Frontal cortex (tissue), 4 donors: ENCODE results near the gene ARHGEF40. TPM values are rescaled to one million over a fixed set of nuclear protein-coding genes. Genes with fewer than 3 reads are reported as not detected.

Experiments
- DNase-seq, 2 donors: peaks; one replicate each; pipeline ENCODE4 v3.0.0; 2012; ENCODE audit warnings: low spot score in 2 of 2
- FAIRE-seq: peaks from 2 replicates; lab custom pipeline; 2012; peaks lifted over from hg19 to GRCh38; lab: Jason Lieb, UNC
- total RNA-seq: library from RNA; depleted of rRNA; stranded (reverse); fragments of >200 nt; gene quantifications from one replicate; pipeline ENCODE4 v1.2.3, GENCODE V29; 2014
- donor health status: control.
- donor health status: control.
- donor health status: control.

ARHGEF40 gene
- total RNA-seq, 1 donor from 2014 or later, result 11.4 TPM

GRCh38 chr14:21074398-21075272 lies 4.5 kb downstream of the ARHGEF40 start:
- FAIRE-seq, result no peak
- DNase-seq, result peak; percentile 10 to 17

GRCh38 chr14:21075719-21076437 lies 5.8 kb downstream of the ARHGEF40 start:
- FAIRE-seq (no peak), DNase-seq (no peak)

GRCh38 chr14:21077672-21078071 lies 7.6 kb downstream of the ARHGEF40 start:
- FAIRE-seq (no peak), DNase-seq (no peak)

GRCh38 chr14:21078287-21078686 lies 8.2 kb downstream of the ARHGEF40 start:
- FAIRE-seq, result no peak

GRCh38 chr14:21078726-21079125 lies 8.6 kb downstream of the ARHGEF40 start:
- no peak for FAIRE-seq
- no peak for DNase-seq

More at GRCh38 chr14:21078287-21078686, 8.2 kb downstream of the ARHGEF40 start:
- DNase-seq, result peak; percentile 35 to 59

GRCh38 chr14:21081521-21082142 lies 11.5 kb downstream of the ARHGEF40 start:
- DNase-seq (no peak), FAIRE-seq (no peak)

- DNase-seq (no peak), FAIRE-seq (no peak)
These were observed 13.6 kb downstream of the ARHGEF40 start for GRCh38 chr14:21083565-21084325.

GRCh38 chr14:21084396-21084795 lies 14.3 kb downstream of the ARHGEF40 start:
- no peak for FAIRE-seq
- no peak for DNase-seq

GRCh38 chr14:21084998-21085853 lies 15.1 kb downstream of the ARHGEF40 start:
- FAIRE-seq, result no peak
- DNase-seq, result no peak

GRCh38 chr14:21086908-21087293 lies 16.8 kb downstream of the ARHGEF40 start:
- FAIRE-seq, result no peak
- DNase-seq, result no peak

- peak; percentile 79 to 84 for DNase-seq
- no peak for FAIRE-seq
These were observed 17.4 kb downstream of the ARHGEF40 start for GRCh38 chr14:21087294-21088091.

- FAIRE-seq (no peak), DNase-seq (no peak)
These were observed 18.6 kb downstream of the ARHGEF40 start for GRCh38 chr14:21088687-21089086.

- no peak for FAIRE-seq
These were observed 19.2 kb downstream of the ARHGEF40 start for GRCh38 chr14:21089271-21089670.

GRCh38 chr14:21089877-21090193 lies 19.7 kb downstream of the ARHGEF40 start:
- DNase-seq, result no peak
- FAIRE-seq, result no peak

More at GRCh38 chr14:21089271-21089670, 19.2 kb downstream of the ARHGEF40 start:
- DNase-seq, result no peak

GRCh38 chr14:21090194-21090939 lies 20.3 kb downstream of the ARHGEF40 start:
- peak in 1 of 2 donors; percentile 54 for DNase-seq

GRCh38 chr14:21090940-21091663 lies 21.0 kb downstream of the ARHGEF40 start:
- peak in 1 of 2 donors; percentile 33 for DNase-seq
- no peak for FAIRE-seq

More at GRCh38 chr14:21090194-21090939, 20.3 kb downstream of the ARHGEF40 start:
- FAIRE-seq, result no peak

GRCh38 chr14:21091821-21092272 lies 21.7 kb downstream of the ARHGEF40 start:
- DNase-seq (peak; percentile 10 to 34), FAIRE-seq (no peak)
